GM12892 (cell line): ENCODE results near the gene CACNG5.

Source experiments
- POLR2A ChIP-seq: IDR thresholded peaks from 2 replicates; pipeline ENCODE4 v1.6.1; 2011; ENCODE audit warnings: low read depth, low read length, control low read depth
- POLR2AphosphoS5 ChIP-seq: IDR thresholded peaks from 2 replicates; pipeline ENCODE4 v1.6.1; 2011; ENCODE audit warnings: low read depth, low read length, control low read depth

- TF ChIP-seq POLR2A (no peak), POLR2AphosphoS5 (no peak)
Measured at GRCh38 chr17:66934040-66934439, 99.1 kb downstream of the CACNG5 start.
